ACC112 (cell line): Measurements from ENCODE around the gene KCNK5.

Source experiments
- H2AFZ ChIP-seq: fragments of 200-600 bp; sonication (generic); one replicate; pipeline ENCODE4 v1.6.0; 2017; ENCODE audit warnings: antibody characterized with exemption, low read length; ENCODE audit not compliant: unreplicated experiment
- H3K27ac ChIP-seq: fragments of 200-600 bp; sonication (generic); 2 replicates; pipeline ENCODE4 v1.5.1; 2014; ENCODE audit warnings: low read depth, mild to moderate bottlenecking, antibody characterized with exemption, low read length, moderate library complexity
- H3K27me3 ChIP-seq: fragments of 200-600 bp; sonication (generic); 2 replicates; pipeline ENCODE4 v1.6.1; 2014; ENCODE audit warnings: mild to moderate bottlenecking, antibody characterized with exemption, low read length, moderate library complexity, mixed read lengths; ENCODE audit not compliant: insufficient read depth
- H3K36me3 ChIP-seq: fragments of 200-600 bp; sonication (generic); 2 replicates; pipeline ENCODE4 v1.6.1; 2016; ENCODE audit warnings: mild to moderate bottlenecking, antibody characterized with exemption, low read length, moderate library complexity, mixed read lengths; ENCODE audit not compliant: insufficient read depth
- H3K4me1 ChIP-seq: fragments of 200-600 bp; sonication (generic); one replicate; pipeline ENCODE4 v1.6.1; 2016; ENCODE audit warnings: low read length, mixed read lengths; ENCODE audit not compliant: insufficient read depth, unreplicated experiment, control insufficient read depth
- H3K4me3 ChIP-seq: fragments of 200-600 bp; sonication (generic); 2 replicates; pipeline ENCODE4 v1.5.1; 2014; ENCODE audit warnings: mild to moderate bottlenecking, low read depth, low read length
- H3K79me2 ChIP-seq: fragments of 200-600 bp; sonication (generic); one replicate; pipeline ENCODE4 v1.6.0; 2016; ENCODE audit warnings: low read length; ENCODE audit not compliant: control insufficient read depth, unreplicated experiment, insufficient read depth

Gene KCNK5

DNA sequence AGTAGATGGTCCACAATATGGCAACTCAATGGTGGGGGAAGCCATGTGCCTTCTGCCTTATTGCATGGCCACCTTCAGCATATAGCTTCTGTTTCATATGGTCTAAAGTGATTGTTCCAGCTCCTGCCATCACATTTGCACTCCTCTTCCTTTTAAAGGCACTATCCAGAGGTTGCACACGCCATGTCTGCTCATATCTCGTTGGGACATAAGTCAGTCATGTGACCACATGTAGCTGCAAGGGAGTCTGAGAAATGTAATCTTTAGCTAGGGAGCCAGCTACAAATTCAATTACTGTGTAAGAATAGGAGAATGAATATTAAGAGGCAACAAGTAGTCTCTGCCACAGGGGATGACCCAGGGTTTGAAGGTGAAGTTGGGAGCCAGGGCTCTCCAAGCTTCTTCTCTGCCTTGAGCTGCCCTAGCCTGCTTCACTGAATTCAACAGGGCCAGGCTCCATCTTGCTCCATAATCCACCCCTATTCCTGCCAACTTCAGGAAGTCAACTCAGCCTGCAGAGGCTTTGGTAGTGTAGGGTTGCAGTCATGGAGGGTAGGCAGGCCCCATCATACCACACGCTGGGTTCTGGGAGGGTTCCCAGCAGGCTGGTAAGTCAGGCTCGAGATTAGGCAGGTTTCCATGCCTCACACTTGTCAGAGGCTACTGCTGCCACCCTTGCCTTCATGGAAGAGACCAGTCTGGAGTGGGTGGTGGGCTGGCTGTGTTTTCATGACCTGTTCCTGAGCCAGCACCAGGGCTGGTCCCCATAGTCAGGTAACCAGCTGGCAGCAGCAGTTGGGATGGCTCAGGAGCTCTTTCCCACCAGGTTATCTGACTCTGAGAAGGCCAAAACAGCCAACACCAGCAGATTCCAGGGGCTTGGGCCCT is 57.5 kb downstream of the KCNK5 start:
- Histone ChIP-seq H3K4me3 (no peak overlapping the region), H3K4me1 (no peaks in the 10 kb centered on the region), H3K27ac (no peak overlapping the region), H3K36me3 (no peaks in the 10 kb centered on the region), H2AFZ (no peak overlapping the region), H3K27me3 (peaks cover 27% of the 10 kb centered on the region), H3K79me2 (no peaks in the 10 kb centered on the region)

DNA sequence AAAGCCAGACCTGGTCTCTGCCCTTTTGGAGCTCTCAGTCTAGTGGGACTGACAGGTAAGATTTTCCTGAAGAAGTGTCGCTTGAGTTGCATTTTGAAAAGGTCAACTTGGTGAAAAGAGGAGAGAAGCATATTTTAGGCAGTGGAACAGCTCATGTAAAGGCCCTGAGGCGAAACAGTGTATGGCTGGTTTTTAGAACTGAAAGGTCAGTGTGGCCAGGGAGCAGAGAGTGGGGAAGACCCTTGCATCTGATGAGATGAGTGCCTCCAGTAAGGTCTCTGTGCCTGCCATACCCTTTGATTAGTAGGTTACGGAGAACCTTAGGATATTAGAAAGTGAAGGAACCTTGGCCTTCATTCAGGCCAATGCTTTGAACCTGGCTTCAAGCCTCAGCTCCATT is 58.4 kb downstream of the KCNK5 start:
- no peak overlapping the region for H2AFZ ChIP-seq
- H3K36me3 ChIP-seq = no peaks in the 10 kb centered on the region
- no peaks in the 10 kb centered on the region for H3K79me2 ChIP-seq
- peaks cover 28% of the 10 kb centered on the region for H3K27me3 ChIP-seq
- H3K4me1 ChIP-seq = no peaks in the 10 kb centered on the region
- no peak overlapping the region for H3K27ac ChIP-seq
- H3K4me3 ChIP-seq = no peak overlapping the region

DNA sequence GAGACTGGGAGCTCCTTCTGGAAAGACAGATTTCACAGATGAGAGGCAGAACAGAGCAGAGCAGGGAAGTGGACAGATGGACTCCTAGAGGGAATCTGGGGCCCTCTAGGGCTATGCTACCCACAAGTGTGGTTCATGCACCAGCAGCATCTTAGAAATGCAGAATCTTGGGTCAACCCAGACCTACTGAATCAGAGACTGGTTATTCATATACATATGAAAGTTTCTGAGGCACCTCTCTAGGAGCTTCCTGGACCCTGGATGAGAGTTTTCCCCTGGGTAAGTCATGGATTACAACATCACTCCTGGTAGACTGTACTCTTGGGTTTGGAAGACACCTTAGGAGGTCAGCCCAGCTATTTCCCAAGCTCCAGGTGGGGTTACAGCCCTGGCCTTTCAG is 58.9 kb downstream of the KCNK5 start:
- no peak overlapping the region for H2AFZ ChIP-seq
- peaks cover 28% of the 10 kb centered on the region for H3K27me3 ChIP-seq
- no peaks in the 10 kb centered on the region for H3K4me1 ChIP-seq
- H3K4me3 ChIP-seq = no peak overlapping the region
- no peak overlapping the region for H3K27ac ChIP-seq
- H3K36me3 ChIP-seq = no peaks in the 10 kb centered on the region
- no peaks in the 10 kb centered on the region for H3K79me2 ChIP-seq

DNA sequence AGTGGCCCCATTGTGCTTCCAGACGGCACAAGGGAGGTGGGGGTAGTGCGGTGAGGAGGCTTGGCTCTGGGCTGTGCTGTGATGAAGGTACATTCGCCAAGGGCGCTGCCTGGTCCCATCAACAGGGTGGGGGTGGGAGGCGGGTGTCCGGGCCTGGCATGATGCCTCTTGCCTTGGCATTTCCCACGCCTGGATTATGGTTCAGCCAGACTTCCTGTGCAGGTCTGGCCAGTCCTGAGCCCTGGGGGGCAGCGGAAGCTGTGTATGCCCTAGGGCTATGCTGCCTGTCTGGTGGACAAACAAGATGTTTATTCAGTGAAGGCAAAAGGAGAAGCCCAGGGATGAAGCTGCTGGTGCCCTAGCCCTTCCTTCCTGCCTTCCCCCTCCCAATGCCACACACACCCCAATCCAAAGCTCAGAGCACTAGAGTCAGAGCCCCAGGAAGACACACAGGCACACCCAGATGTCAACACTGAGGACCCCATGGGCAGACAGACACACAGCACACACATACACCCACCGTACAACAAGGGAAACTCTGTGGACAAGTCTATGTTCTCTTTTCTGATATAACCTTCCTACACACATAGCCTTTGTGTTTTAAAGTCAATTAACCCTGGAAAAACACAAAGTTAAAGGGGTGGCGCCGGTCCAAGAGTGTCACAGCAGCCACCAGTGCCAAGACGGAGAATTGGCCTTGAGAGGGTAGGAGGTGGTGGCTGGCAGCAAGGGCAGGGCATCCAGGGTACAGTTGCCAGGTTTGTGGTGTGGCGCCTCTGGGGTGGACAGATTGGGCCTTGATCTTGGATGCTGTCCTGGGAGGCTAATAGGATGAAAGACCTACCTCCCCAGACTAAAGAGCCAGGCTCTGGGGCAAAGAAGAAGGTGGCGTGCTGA is 59.6 kb downstream of the KCNK5 start:
- no peak overlapping the region for H3K4me3 ChIP-seq
- no peaks in the 10 kb centered on the region for H3K4me1 ChIP-seq
- H3K79me2 ChIP-seq = no peaks in the 10 kb centered on the region
- H2AFZ ChIP-seq = no peak overlapping the region
- no peak overlapping the region for H3K27ac ChIP-seq
- no peaks in the 10 kb centered on the region for H3K36me3 ChIP-seq
- peaks cover 32% of the 10 kb centered on the region for H3K27me3 ChIP-seq

DNA sequence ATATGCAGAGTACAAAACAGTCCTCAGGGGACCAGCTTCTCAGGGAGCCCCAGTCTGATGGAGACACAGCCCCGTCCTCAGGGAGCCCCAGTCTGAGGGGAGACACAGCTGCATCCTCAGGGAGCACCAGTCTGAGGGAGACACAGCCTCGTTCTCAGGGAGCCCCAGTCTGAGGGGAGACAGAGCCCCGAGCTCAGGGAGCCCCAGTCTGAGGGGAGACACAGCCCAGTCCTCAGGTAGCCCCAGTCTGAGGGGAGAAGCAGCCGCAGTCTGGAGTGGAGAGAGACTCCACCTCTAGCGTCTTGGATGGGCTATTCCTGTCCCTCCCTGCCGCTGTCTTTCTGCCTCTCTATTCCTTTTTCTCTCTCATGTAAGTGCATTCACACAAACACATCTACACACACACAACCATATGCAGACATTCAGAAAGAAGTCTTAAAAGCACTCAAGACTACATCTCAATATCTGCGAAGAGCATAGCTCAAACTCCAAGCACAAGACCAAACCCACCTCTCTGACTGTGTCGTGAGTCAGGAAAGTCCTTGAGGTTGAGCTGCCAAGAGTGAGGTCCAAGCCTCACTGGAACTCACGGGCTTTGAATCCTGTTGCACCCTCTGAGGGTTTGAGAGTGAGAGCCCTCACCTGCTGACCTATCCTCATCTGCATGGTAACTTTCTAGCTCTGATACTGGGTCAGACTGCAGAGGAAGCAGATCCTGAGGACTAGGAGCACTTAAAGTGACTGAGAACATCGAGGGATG is 61.2 kb downstream of the KCNK5 start:
- H3K79me2 ChIP-seq = no peaks in the 10 kb centered on the region
- H3K27me3 ChIP-seq = peaks cover 34% of the 10 kb centered on the region
- H3K27ac ChIP-seq = no peak overlapping the region
- no peaks in the 10 kb centered on the region for H3K4me1 ChIP-seq
- no peaks in the 10 kb centered on the region for H3K36me3 ChIP-seq
- no peak overlapping the region for H2AFZ ChIP-seq
- no peak overlapping the region for H3K4me3 ChIP-seq

DNA sequence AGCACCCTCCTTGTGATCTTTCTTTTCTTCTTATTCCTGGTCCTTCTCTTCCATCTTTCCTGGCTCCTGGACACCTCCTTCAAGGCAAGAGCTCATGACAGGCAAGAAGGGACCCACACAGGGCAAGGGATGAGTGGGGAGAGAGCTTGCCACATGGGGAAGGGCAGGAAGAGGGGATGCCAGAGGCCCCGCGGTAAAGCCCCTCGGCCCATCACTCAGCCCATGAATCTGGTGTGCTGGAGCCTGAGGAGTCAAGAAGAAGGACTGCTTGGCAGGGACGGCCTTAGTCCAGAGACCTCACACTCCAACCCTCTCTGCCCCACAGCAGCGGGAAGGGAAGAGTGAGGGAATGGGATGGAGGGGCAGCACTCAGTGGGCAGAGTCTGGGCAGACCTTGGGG is 62.0 kb downstream of the KCNK5 start:
- H2AFZ ChIP-seq = no peak overlapping the region
- no peaks in the 10 kb centered on the region for H3K36me3 ChIP-seq
- H3K4me1 ChIP-seq = no peaks in the 10 kb centered on the region
- no peaks in the 10 kb centered on the region for H3K79me2 ChIP-seq
- H3K4me3 ChIP-seq = no peak overlapping the region
- no peak overlapping the region for H3K27ac ChIP-seq
- peaks cover 34% of the 10 kb centered on the region for H3K27me3 ChIP-seq

DNA sequence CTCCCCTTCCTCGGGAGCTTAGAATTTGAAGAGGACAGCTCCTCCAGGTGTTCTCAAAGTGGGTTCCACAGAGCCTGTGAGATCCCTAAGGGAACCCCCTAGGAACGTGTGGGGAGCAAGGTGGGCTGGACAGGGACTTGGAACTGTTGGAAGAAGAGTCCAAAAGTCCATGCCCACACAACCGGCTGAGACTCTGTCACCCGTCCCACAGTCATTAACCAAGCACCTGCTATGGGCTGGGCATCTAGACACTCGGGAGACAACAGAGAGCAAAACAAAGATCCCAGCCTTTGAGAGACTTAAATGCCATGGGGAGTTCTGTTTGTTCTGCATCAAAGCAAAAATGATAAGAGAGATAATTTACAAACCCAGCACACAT is 62.4 kb downstream of the KCNK5 start:
- Histone ChIP-seq H3K4me3 (no peak overlapping the region), H3K27ac (no peak overlapping the region), H3K79me2 (no peaks in the 10 kb centered on the region), H3K27me3 (peaks cover 34% of the 10 kb centered on the region), H3K36me3 (no peaks in the 10 kb centered on the region), H3K4me1 (no peaks in the 10 kb centered on the region), H2AFZ (no peak overlapping the region)

DNA sequence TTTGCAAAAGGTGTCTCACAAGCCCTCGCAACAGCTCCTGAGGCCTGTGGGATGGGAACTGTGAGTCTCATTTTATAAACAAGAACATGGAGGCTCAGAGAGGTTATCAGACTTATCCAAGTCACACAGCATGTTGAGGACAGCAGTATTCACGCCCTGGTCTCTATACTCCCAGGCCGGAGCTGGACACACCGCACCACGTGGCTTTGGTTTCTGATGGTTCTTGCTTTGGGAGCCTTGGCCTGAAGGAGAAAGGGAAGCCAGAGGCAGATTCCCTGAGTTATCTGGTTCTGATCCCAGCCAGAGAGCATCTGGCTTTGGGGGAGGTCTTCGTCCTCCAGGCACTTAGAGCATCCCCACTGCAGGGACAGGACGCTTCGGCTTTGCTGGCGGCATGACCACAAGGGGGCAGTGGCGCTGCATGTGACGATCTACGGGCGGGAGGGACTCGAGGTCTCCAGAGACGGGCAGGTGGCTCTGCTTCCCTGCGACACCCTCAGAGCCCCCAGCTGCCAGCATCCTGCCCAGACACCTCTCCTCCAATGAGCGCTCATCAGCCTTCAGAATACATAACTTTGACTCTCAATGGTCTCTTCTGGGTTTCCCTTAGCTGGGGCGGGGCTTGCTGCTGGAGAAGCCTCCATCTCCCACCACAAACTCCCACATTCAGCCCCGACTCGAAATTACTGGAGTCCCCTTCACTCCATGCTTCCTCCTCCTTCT is 62.9 kb downstream of the KCNK5 start:
- Histone ChIP-seq H3K4me3 (no peak overlapping the region), H3K4me1 (no peaks in the 10 kb centered on the region), H3K27ac (no peak overlapping the region), H3K79me2 (no peaks in the 10 kb centered on the region), H3K27me3 (peaks cover 36% of the 10 kb centered on the region), H2AFZ (no peak overlapping the region), H3K36me3 (no peaks in the 10 kb centered on the region)

DNA sequence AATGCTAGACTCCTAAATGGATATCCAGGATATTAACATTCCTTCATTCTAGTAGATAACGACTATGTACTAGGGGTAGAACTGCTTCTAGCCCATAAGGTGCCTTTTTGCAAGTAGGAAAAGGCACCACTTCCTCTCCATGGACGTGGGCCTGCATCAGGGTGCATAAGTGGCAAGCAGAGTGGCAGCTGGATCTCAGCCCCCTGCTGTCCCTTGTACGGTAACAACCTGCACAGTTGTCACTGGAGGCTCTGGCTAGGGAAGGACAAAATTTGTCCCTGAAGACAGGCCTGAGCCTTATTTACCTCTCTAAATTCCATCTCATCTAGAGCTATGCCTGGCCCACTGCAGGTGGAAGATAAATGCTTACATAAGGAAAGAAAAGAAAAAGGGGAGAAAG is 71.8 kb downstream of the KCNK5 start:
- Histone ChIP-seq H2AFZ (no peak overlapping the region), H3K27me3 (peaks cover 19% of the 10 kb centered on the region)

DNA sequence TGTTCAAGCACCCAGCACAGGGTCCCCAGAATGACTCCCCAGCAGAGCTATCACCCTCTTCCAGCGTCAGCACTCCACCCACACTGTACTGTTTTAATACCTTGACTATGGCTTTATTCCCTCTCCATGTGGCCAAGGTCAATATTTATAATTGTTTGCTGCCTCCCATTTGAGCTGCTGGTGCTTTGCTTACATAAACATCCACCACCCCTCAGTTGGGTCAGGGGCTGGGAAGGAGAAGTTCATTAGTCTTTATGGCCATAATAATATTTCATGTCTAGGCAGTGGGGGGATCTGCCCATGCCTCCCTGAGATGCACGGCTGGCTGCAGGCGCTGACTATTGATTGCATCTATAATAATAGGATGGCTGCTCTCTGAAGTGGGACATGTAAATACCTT is 72.5 kb downstream of the KCNK5 start:
- Histone ChIP-seq H3K27me3 (peaks cover 25% of the 10 kb centered on the region), H3K36me3 (no peaks in the 10 kb centered on the region), H3K79me2 (no peaks in the 10 kb centered on the region), H3K4me3 (no peak overlapping the region), H3K27ac (no peak overlapping the region), H3K4me1 (no peaks in the 10 kb centered on the region), H2AFZ (no peak overlapping the region)

More for the DNA sequence above, 71.8 kb downstream of the KCNK5 start:
- H3K79me2 ChIP-seq = no peaks in the 10 kb centered on the region
- H3K4me1 ChIP-seq = no peaks in the 10 kb centered on the region
- H3K36me3 ChIP-seq = no peaks in the 10 kb centered on the region
- H3K4me3 ChIP-seq = no peak overlapping the region
- no peak overlapping the region for H3K27ac ChIP-seq
